Measurements from ENCODE around the gene FKRP. TPM values are rescaled to one million over a fixed set of nuclear protein-coding genes. Genes with fewer than 3 reads are reported as not detected.

Gene FKRP
- polyA plus RNA-seq, 1 donor (not counting 4 experiments of a cell fraction or from before 2014, with no cell fraction given) = 6.1 TPM

GRCh38 chr19:46730595-46730994 is 15.3 kb upstream of the FKRP start:
- DNase-seq (ENCODE audit: low read depth, low spot score) = no peak
- no peak for FAIRE-seq
- TF ChIP-seq CTCF (optimal IDR thresholded peaks at IDR 0.05 in 1 of 3, IDR thresholded peaks at IDR 0.05 in 1 of 3, conservative IDR thresholded peaks at IDR 0.05 in 1 of 3; ENCODE audit: extremely low read depth in 1 of 3, insufficient read depth in 2 of 3, low read length in 3 of 3) = no peak
- no peak for TF ChIP-seq EZH2 (IDR thresholded peaks at IDR 0.05; ENCODE audit: low read length)
- Histone ChIP-seq H3K9ac (ENCODE audit: control insufficient read depth, extremely low read depth, insufficient read depth, low read length) (no peak overlapping the region), H3K4me1 (ENCODE audit: control insufficient read depth, extremely low read depth, insufficient read depth, low read length) (peaks cover 5% of the 10 kb centered on the region), H2AFZ (ENCODE audit: control insufficient read depth, low read length) (no peak overlapping the region), H3K4me3 (ENCODE audit: control insufficient read depth in 2 of 3, extremely low read depth in 1 of 3, insufficient read depth in 2 of 3, low read depth in 1 of 3, low read length in 3 of 3) (no peak overlapping the region), H3K36me3 (ENCODE audit: control insufficient read depth in 2 of 2, extremely low read depth in 1 of 2, insufficient read depth in 2 of 2, low read length in 2 of 2) (peaks cover 58 to 61% of the 10 kb centered on the region in 2 experiments), H3K4me2 (ENCODE audit: control insufficient read depth, extremely low read depth, insufficient read depth, low read depth, low read length) (no peak overlapping the region), H3K27me3 (ENCODE audit: control insufficient read depth, extremely low read depth, insufficient read depth, low read length) (no peaks in the 10 kb centered on the region), H3K9me3 (ENCODE audit: control insufficient read depth, low read depth, low read length) (no peaks in the 10 kb centered on the region), H4K20me1 (ENCODE audit: control insufficient read depth, extremely low read depth, insufficient read depth, low read length) (peaks cover 39% of the 10 kb centered on the region), H3K9me1 (ENCODE audit: control insufficient read depth, extremely low read depth, insufficient read depth, low read length) (no peaks in the 10 kb centered on the region), H3K79me2 (ENCODE audit: control insufficient read depth, insufficient read depth, low read length) (peaks cover 50% of the 10 kb centered on the region), H3K27ac (ENCODE audit: control insufficient read depth, insufficient read depth, low read length) (no peak overlapping the region)
- dilution Hi-C loops (cut with MboI; ENCODE audit: extremely low pct_ligation_motif_present, low sequenced_read_pairs) = no loop called here

- no peak for FAIRE-seq
- Histone ChIP-seq H3K4me2 (ENCODE audit: control insufficient read depth, extremely low read depth, insufficient read depth, low read depth, low read length) (no peak overlapping the region), H3K27ac (ENCODE audit: control insufficient read depth, insufficient read depth, low read length) (no peak overlapping the region), H3K9me1 (ENCODE audit: control insufficient read depth, extremely low read depth, insufficient read depth, low read length) (no peaks in the 10 kb centered on the region), H3K4me1 (ENCODE audit: control insufficient read depth, extremely low read depth, insufficient read depth, low read length) (peaks cover 5% of the 10 kb centered on the region), H3K9ac (ENCODE audit: control insufficient read depth, extremely low read depth, insufficient read depth, low read length) (no peak overlapping the region), H3K36me3 (ENCODE audit: control insufficient read depth in 2 of 2, extremely low read depth in 1 of 2, insufficient read depth in 2 of 2, low read length in 2 of 2) (peaks cover 53 to 56% of the 10 kb centered on the region in 2 experiments), H3K27me3 (ENCODE audit: control insufficient read depth, extremely low read depth, insufficient read depth, low read length) (no peaks in the 10 kb centered on the region), H3K79me2 (ENCODE audit: control insufficient read depth, insufficient read depth, low read length) (peaks cover 50% of the 10 kb centered on the region), H2AFZ (ENCODE audit: control insufficient read depth, low read length) (no peak overlapping the region), H3K9me3 (ENCODE audit: control insufficient read depth, low read depth, low read length) (no peaks in the 10 kb centered on the region), H4K20me1 (ENCODE audit: control insufficient read depth, extremely low read depth, insufficient read depth, low read length) (peaks cover 39% of the 10 kb centered on the region), H3K4me3 (ENCODE audit: control insufficient read depth in 2 of 3, extremely low read depth in 1 of 3, insufficient read depth in 2 of 3, low read depth in 1 of 3, low read length in 3 of 3) (no peak overlapping the region)
- dilution Hi-C loops (cut with MboI; ENCODE audit: extremely low pct_ligation_motif_present, low sequenced_read_pairs) = no loop called here
- TF ChIP-seq EZH2 (IDR thresholded peaks at IDR 0.05; ENCODE audit: low read length) (no peak), CTCF (optimal IDR thresholded peaks at IDR 0.05 in 1 of 3, IDR thresholded peaks at IDR 0.05 in 1 of 3, conservative IDR thresholded peaks at IDR 0.05 in 1 of 3; ENCODE audit: extremely low read depth in 1 of 3, insufficient read depth in 2 of 3, low read length in 3 of 3) (no peak)
- DNase-seq (ENCODE audit: low read depth, low spot score) = no peak
Observed at GRCh38 chr19:46731007-46731501, 14.8 kb upstream of the FKRP start.
